PC-3 (cell line): ENCODE data around the gene CENPF.

ENCODE experiments used
- CTCF ChIP-seq: fragments of 300-600 bp; sonication (generic); conservative IDR thresholded peaks from 2 replicates; pipeline ENCODE4 v1.5.1; 2017; ENCODE audit warnings: antibody characterized with exemption, low read depth, mild to moderate bottlenecking, low read length
- EZH2 ChIP-seq: fragments of 300-600 bp; sonication (generic); IDR thresholded peaks from one replicate; pipeline ENCODE4 v1.6.1; 2017; ENCODE audit warnings: antibody characterized with exemption, mild to moderate bottlenecking, low read length; ENCODE audit not compliant: unreplicated experiment
- EZH2phosphoT487 ChIP-seq: fragments of 300-600 bp; sonication (generic); IDR thresholded peaks from 2 replicates; pipeline ENCODE4 v1.6.1; 2018; ENCODE audit warnings: mild to moderate bottlenecking, antibody characterized with exemption, low read length, borderline replicate concordance

- TF ChIP-seq CTCF (peak; percentile 97), EZH2 (no peak), EZH2phosphoT487 (no peak)
These were observed 17.9 kb upstream of the CENPF start for GRCh38 chr1:214584805-214585766.
